Stimulated activated CD4-positive, alpha-beta T cell treated with anti-CD3 and anti-CD28 coated beads, Interleukin-4, amount 100 ng/mL, for 4 hours (primary cell): ENCODE measurements around the gene CALML3.

Experiments
- DNase-seq, 2 experiments: peaks; one replicate each; pipeline ENCODE4 v3.0.0-alpha.2; 2020

CALML3 gene

GRCh38 chr10:5528989-5529701 is 4.4 kb downstream of the CALML3 start:
- DNase-seq, result no peak

- no peak for DNase-seq
These were observed 5.1 kb downstream of the CALML3 start for GRCh38 chr10:5529702-5530411.

- DNase-seq, result no peak
These were observed 5.6 kb downstream of the CALML3 start for GRCh38 chr10:5530412-5530806.

- DNase-seq, result no peak
These were observed 6.2 kb downstream of the CALML3 start for GRCh38 chr10:5530846-5531557.

- no peak for DNase-seq
These were observed 7.0 kb downstream of the CALML3 start for GRCh38 chr10:5531558-5532306.

- no peak for DNase-seq
These were observed 7.5 kb downstream of the CALML3 start for GRCh38 chr10:5532307-5532605.

- DNase-seq, result no peak
These were observed 7.9 kb downstream of the CALML3 start for GRCh38 chr10:5532618-5533097.

- DNase-seq, result no peak
These were observed 8.5 kb downstream of the CALML3 start for GRCh38 chr10:5533098-5533731.

GRCh38 chr10:5534051-5534821 is 9.5 kb downstream of the CALML3 start:
- DNase-seq, result no peak

- DNase-seq, result no peak
These were observed 10.4 kb downstream of the CALML3 start for GRCh38 chr10:5534880-5535856.

- DNase-seq, result no peak
These were observed 11.8 kb downstream of the CALML3 start for GRCh38 chr10:5536486-5537081.

GRCh38 chr10:5537684-5538083 is 12.9 kb downstream of the CALML3 start:
- no peak for DNase-seq

- no peak for DNase-seq
These were observed 13.7 kb downstream of the CALML3 start for GRCh38 chr10:5538446-5538845.

GRCh38 chr10:5538892-5539651 is 14.3 kb downstream of the CALML3 start:
- DNase-seq, result no peak

- DNase-seq, result no peak
These were observed 15.3 kb downstream of the CALML3 start for GRCh38 chr10:5540080-5540479.

- no peak for DNase-seq
These were observed 16.1 kb downstream of the CALML3 start for GRCh38 chr10:5540891-5541290.

GRCh38 chr10:5542100-5542499 is 17.3 kb downstream of the CALML3 start:
- DNase-seq, result no peak

GRCh38 chr10:5543623-5544022 is 18.9 kb downstream of the CALML3 start:
- no peak for DNase-seq

GRCh38 chr10:5544216-5544805 is 19.6 kb downstream of the CALML3 start:
- no peak for DNase-seq
